ENCODE results near the gene ARFIP2. TPM values are rescaled to one million over a fixed set of nuclear protein-coding genes. Genes with fewer than 3 reads are reported as not detected.

The ARFIP2 gene
- total and polyA plus RNA-seq, 2 of the 8 experiments (the other 6 are each of a cell fraction or from before 2014, with no cell fraction given) = 48.3 to 48.7 TPM

DNA sequence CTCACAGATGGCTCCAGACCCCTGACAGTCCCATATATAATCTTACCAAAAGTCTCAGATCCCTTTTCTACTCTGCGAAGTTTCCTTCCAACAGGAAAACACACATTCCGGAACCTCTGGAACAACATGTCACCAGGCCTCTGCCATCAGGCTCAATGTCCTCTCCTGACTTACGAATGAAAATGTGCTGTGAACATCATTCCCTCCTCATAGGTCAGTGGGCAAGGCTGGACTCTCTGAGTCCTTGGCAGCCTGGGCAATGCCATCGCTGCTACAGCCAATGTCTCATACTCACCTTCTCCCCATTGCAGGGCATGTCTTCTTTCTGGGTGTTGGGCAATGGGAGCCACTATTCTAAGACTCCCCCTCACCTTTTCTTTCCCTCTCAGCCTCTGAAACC, 38.7 kb downstream of the ARFIP2 start:
- no peaks in the 10 kb centered on the region for H3K79me2 ChIP-seq (ENCODE audit: control insufficient read depth in 1 of 2, insufficient read depth in 2 of 2, low read length in 2 of 2)
- no peak overlapping the region for H2BK5ac ChIP-seq (ENCODE audit: low read depth, low read length)
- H3K23ac ChIP-seq (ENCODE audit: insufficient read length) = no peak overlapping the region
- no peaks in the 10 kb centered on the region; the same call in 1 of the 2 replicates for H3K23me2 ChIP-seq (ENCODE audit: low read depth, low read length)
- CTCF ChIA-PET (ENCODE audit: partially characterized antibody) = interaction anchor here (0.5 to 22.7 kb wide), 22 partner anchors 10 to 191 kb away, joined by 3 to 585 read pairs (median 13); partner anchors contain the start of genes APBB1, CCKBR, SMPD1 and TIMM10B
- H4K5ac ChIP-seq (ENCODE audit: insufficient read length, low read depth, low read length) = no peak overlapping the region
- DNase-seq (ENCODE audit: low read depth in 1 of 2, low spot score in 2 of 2) (no peak), FAIRE-seq (no peak)
- no peak overlapping the region for H3K9ac ChIP-seq (replicated peaks in 1 of 4; ENCODE audit: extremely low read depth in 1 of 4, low read depth in 3 of 4, low read length in 3 of 4)
- no peaks in the 10 kb centered on the region for H3K9me3 ChIP-seq (ENCODE audit: insufficient read depth in 2 of 2, low read depth in 1 of 2, low read length in 1 of 2)
- H3K14ac ChIP-seq (ENCODE audit: insufficient read length) = no peak overlapping the region
- POLR2A ChIA-PET (ENCODE audit: partially characterized antibody) = interaction anchor here (0.9 kb wide), 1 partner anchor 66 kb away, joined by 3 read pairs; no protein-coding TSS in a partner anchor
- no peak overlapping the region for H3K4ac ChIP-seq (replicated peaks; ENCODE audit: insufficient read length, low read depth, low read length)
- H2AFZ ChIP-seq (ENCODE audit: low read length) = no peak overlapping the region
- H2BK15ac ChIP-seq (ENCODE audit: low read length) = no peak overlapping the region
- no peaks in the 10 kb centered on the region for H4K20me1 ChIP-seq (replicated peaks in 1 of 2; ENCODE audit: control insufficient read depth in 1 of 2, insufficient read depth in 2 of 2, low read length in 2 of 2)
- no peak overlapping the region for H2BK12ac ChIP-seq (ENCODE audit: low read depth, low read length)
- H4K91ac ChIP-seq (replicated peaks; ENCODE audit: insufficient read length, low read length) = no peak overlapping the region
- no peak overlapping the region for H3K4me2 ChIP-seq (ENCODE audit: insufficient read depth in 1 of 2, low read depth in 2 of 2, low read length in 2 of 2)
- H3K79me1 ChIP-seq (ENCODE audit: low read depth, low read length) = no peaks in the 10 kb centered on the region
- no peak overlapping the region for H2BK120ac ChIP-seq (replicated peaks; ENCODE audit: low read depth, low read length)
- H2AK5ac ChIP-seq (ENCODE audit: low read depth, low read length) = no peak overlapping the region
- no peak overlapping the region for H3K27ac ChIP-seq (ENCODE audit: low read depth, low read length)
- H3K56ac ChIP-seq (replicated peaks; ENCODE audit: insufficient read length, low read depth, low read length) = no peak overlapping the region
- no peak overlapping the region for H4K8ac ChIP-seq (ENCODE audit: extremely low read depth, insufficient read depth, low read length)
- no peak overlapping the region for H3K18ac ChIP-seq (ENCODE audit: extremely low read depth, low read length)
- no peak overlapping the region for H2BK20ac ChIP-seq (ENCODE audit: low read length)
- H3K4me1 ChIP-seq (replicated peaks in 1 of 4; ENCODE audit: control insufficient read depth in 3 of 4, insufficient read depth in 4 of 4, low read length in 3 of 4) = peaks cover 0 to 4% (median 0%) of the 10 kb centered on the region in 4 experiments; a peak in 2 of 7 replicates
- H3K27me3 ChIP-seq (replicated peaks in 1 of 4; ENCODE audit: control insufficient read depth in 3 of 4, extremely low read depth in 1 of 4, insufficient read depth in 3 of 4, low read length in 3 of 4) = no peaks in the 10 kb centered on the region
- H3K36me3 ChIP-seq (ENCODE audit: control insufficient read depth in 2 of 4, insufficient read depth in 4 of 4, low read length in 3 of 4) = no peaks in the 10 kb centered on the region
- WGBS, 2 experiments (ENCODE audit: extremely low coverage in 1 of 2, insufficient coverage in 1 of 2, insufficient read length in 1 of 2, insufficient replicate concordance in 2 of 2, low coverage in 1 of 2, low lambda C conversion rate in 2 of 2, missing lambda C conversion rate in 1 of 2) = 90% methylated on average over 4 of the region's 4 CpGs; no CpG with 5 or more reads in 1 of the 2 experiments
- no peak overlapping the region for H3K4me3 ChIP-seq (ENCODE audit: extremely low read depth in 1 of 4, insufficient read depth in 2 of 4, low read depth in 3 of 4, low read length in 4 of 4)
- TF ChIP-seq TBP (IDR thresholded peaks at IDR 0.05; ENCODE audit: low read depth, low read length) (no peak), NANOG (IDR thresholded peaks at IDR 0.05; ENCODE audit: insufficient read depth, low read depth, low read length, poor library complexity, severe bottlenecking) (no peak), TEAD4 (IDR thresholded peaks at IDR 0.05; ENCODE audit: low read depth, low read length) (no peak), ZNF274 (IDR thresholded peaks at IDR 0.05; ENCODE audit: borderline replicate concordance, extremely low read depth, low read length) (no peak), CHD1 (IDR thresholded peaks at IDR 0.05; ENCODE audit: low read depth, low read length) (no peak), EP300 (IDR thresholded peaks at IDR 0.05; ENCODE audit: borderline replicate concordance in 1 of 2, low read depth in 2 of 2, low read length in 2 of 2) (no peak), SAP30 (IDR thresholded peaks at IDR 0.05; ENCODE audit: insufficient read depth, insufficient replicate concordance, low read length) (no peak), PHF8 (conservative IDR thresholded peaks at IDR 0.05; ENCODE audit: low read depth, low read length) (no peak), CEBPB (IDR thresholded peaks at IDR 0.05; ENCODE audit: low read depth, low read length) (no peak), SRF (IDR thresholded peaks at IDR 0.05; ENCODE audit: low read depth, low read length) (no peak)
- TF ChIP-seq, protein P1, sequence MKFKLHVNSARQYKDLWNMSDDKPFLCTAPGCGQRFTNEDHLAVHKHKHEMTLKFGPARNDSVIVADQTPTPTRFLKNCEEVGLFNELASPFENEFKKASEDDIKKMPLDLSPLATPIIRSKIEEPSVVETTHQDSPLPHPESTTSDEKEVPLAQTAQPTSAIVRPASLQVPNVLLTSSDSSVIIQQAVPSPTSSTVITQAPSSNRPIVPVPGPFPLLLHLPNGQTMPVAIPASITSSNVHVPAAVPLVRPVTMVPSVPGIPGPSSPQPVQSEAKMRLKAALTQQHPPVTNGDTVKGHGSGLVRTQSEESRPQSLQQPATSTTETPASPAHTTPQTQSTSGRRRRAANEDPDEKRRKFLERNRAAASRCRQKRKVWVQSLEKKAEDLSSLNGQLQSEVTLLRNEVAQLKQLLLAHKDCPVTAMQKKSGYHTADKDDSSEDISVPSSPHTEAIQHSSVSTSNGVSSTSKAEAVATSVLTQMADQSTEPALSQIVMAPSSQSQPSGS (IDR thresholded peaks at IDR 0.05; ENCODE audit: low read length) = no peak
- TF ChIP-seq, protein P2, sequence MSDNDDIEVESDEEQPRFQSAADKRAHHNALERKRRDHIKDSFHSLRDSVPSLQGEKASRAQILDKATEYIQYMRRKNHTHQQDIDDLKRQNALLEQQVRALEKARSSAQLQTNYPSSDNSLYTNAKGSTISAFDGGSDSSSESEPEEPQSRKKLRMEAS (IDR thresholded peaks at IDR 0.05) = no peak
